ENCODE results near the gene PDZD2. TPM values are rescaled to one million over a fixed set of nuclear protein-coding genes. Genes with fewer than 3 reads are reported as not detected.

PDZD2 gene
- total and polyA plus RNA-seq, 2 donors (not counting 3 experiments of a cell fraction or from before 2014, with no cell fraction given): 0.66 to 6.9 TPM

- no TSS peak for BruUV-seq (replicated peaks)
- no peaks in the 10 kb centered on the region for H3K9me1 ChIP-seq (replicated peaks; ENCODE audit: control insufficient read depth, extremely low read depth, insufficient read depth, low read length)
- H3K27ac ChIP-seq (ENCODE audit: insufficient read depth, low read depth, low read length): no peak overlapping the region
- no peaks in the 10 kb centered on the region for H3K27me3 ChIP-seq (ENCODE audit: control insufficient read depth in 2 of 2, insufficient read depth in 2 of 2, low read length in 2 of 2)
- peaks cover 3 to 12% of the 10 kb centered on the region in 2 experiments for H3K36me3 ChIP-seq (ENCODE audit: control insufficient read depth in 2 of 2, extremely low read depth in 1 of 2, insufficient read depth in 2 of 2, low read length in 2 of 2)
- no peaks in the 10 kb centered on the region for H3K9me3 ChIP-seq (replicated peaks; ENCODE audit: control insufficient read depth, insufficient read depth, low read length)
- DNase-seq (ENCODE audit: low read depth, low spot score) (no peak), FAIRE-seq (no peak)
- TF ChIP-seq MAX (IDR thresholded peaks at IDR 0.05; ENCODE audit: insufficient read depth, insufficient read length): no peak
- TF ChIP-seq FOS (IDR thresholded peaks at IDR 0.05; ENCODE audit: borderline replicate concordance, insufficient read depth, low read length): no peak
- TF ChIP-seq MYC (IDR thresholded peaks at IDR 0.05; ENCODE audit: low read depth, low read length): no peak
- no peak for TF ChIP-seq POLR2AphosphoS5 (IDR thresholded peaks at IDR 0.05; ENCODE audit: insufficient read depth, low read depth, low read length)
- TF ChIP-seq EZH2 (IDR thresholded peaks at IDR 0.05; ENCODE audit: borderline replicate concordance, low read depth, low read length, severe bottlenecking): no peak
- intact Hi-C loops (cut with micrococcal nuclease) (no loop called here), dilution Hi-C loops (cut with MboI; ENCODE audit: extremely low pct_ligation_motif_present, low sequenced_read_pairs) (no loop called here)
- peaks cover 68% of the 10 kb centered on the region for H3K79me2 ChIP-seq (ENCODE audit: control insufficient read depth, insufficient read depth, low read length)
- H3K4me1 ChIP-seq (ENCODE audit: control insufficient read depth, extremely low read depth, insufficient read depth, low read length): no peaks in the 10 kb centered on the region
- H4K20me1 ChIP-seq (replicated peaks; ENCODE audit: control insufficient read depth, extremely low read depth, insufficient read depth, low read length): peaks cover 11% of the 10 kb centered on the region
- H3K4me3 ChIP-seq (replicated peaks in 1 of 3; ENCODE audit: insufficient read depth in 1 of 3, low read depth in 1 of 3, low read length in 3 of 3): no peak overlapping the region
- H3K9ac ChIP-seq (replicated peaks; ENCODE audit: extremely low read depth, insufficient read depth, low read length): no peak overlapping the region
- ChIA-PET CTCF (interaction anchor here (1.1 to 1.6 kb wide), 2 partner anchors 8 to 13 kb away, joined by 4 to 6 read pairs; no protein-coding TSS in a partner anchor), POLR2A (no interaction called here)
- H2AFZ ChIP-seq (ENCODE audit: low read depth, low read length): no peak overlapping the region
- no peak overlapping the region for H3K4me2 ChIP-seq (ENCODE audit: insufficient read depth, low read length)
Observed at GRCh38 chr5:32127711-32128110, 488.8 kb downstream of the PDZD2 start.

- POLR2A ChIA-PET: no interaction called here
- Histone ChIP-seq H3K9me1 (replicated peaks; ENCODE audit: control insufficient read depth, extremely low read depth, insufficient read depth, low read length) (no peaks in the 10 kb centered on the region), H2AFZ (ENCODE audit: low read depth, low read length) (no peak overlapping the region), H3K4me2 (ENCODE audit: insufficient read depth, low read length) (no peak overlapping the region), H3K9ac (replicated peaks; ENCODE audit: extremely low read depth, insufficient read depth, low read length) (no peak overlapping the region), H3K4me3 (replicated peaks in 1 of 3; ENCODE audit: insufficient read depth in 1 of 3, low read depth in 1 of 3, low read length in 3 of 3) (no peak overlapping the region), H3K27ac (ENCODE audit: insufficient read depth, low read depth, low read length) (no peak overlapping the region), H4K20me1 (replicated peaks; ENCODE audit: control insufficient read depth, extremely low read depth, insufficient read depth, low read length) (peaks cover 11% of the 10 kb centered on the region), H3K79me2 (ENCODE audit: control insufficient read depth, insufficient read depth, low read length) (peaks cover 67% of the 10 kb centered on the region), H3K4me1 (ENCODE audit: control insufficient read depth, extremely low read depth, insufficient read depth, low read length) (no peaks in the 10 kb centered on the region), H3K27me3 (ENCODE audit: control insufficient read depth in 2 of 2, insufficient read depth in 2 of 2, low read length in 2 of 2) (no peaks in the 10 kb centered on the region), H3K9me3 (replicated peaks; ENCODE audit: control insufficient read depth, insufficient read depth, low read length) (no peaks in the 10 kb centered on the region), H3K36me3 (ENCODE audit: control insufficient read depth in 2 of 2, extremely low read depth in 1 of 2, insufficient read depth in 2 of 2, low read length in 2 of 2) (peaks cover 3 to 11% of the 10 kb centered on the region in 2 experiments)
- intact Hi-C loops (cut with micrococcal nuclease): no loop called here
- CTCF ChIA-PET: interaction anchor here (0.9 kb wide), 1 partner anchor 8 kb away, joined by 3 read pairs; no protein-coding TSS in a partner anchor
- dilution Hi-C loops (cut with MboI; ENCODE audit: extremely low pct_ligation_motif_present, low sequenced_read_pairs): no loop called here
- DNase-seq (ENCODE audit: low read depth, low spot score): no peak
- FAIRE-seq: no peak
- no TSS peak for BruUV-seq (replicated peaks)
- TF ChIP-seq POLR2A (IDR thresholded peaks at IDR 0.05; ENCODE audit: low read depth, low read length): no peak
- no peak for TF ChIP-seq POLR2AphosphoS5 (IDR thresholded peaks at IDR 0.05; ENCODE audit: insufficient read depth, low read depth, low read length)
- TF ChIP-seq MYC (IDR thresholded peaks at IDR 0.05; ENCODE audit: low read depth, low read length): no peak
- no peak for TF ChIP-seq MAX (IDR thresholded peaks at IDR 0.05; ENCODE audit: insufficient read depth, insufficient read length)
- TF ChIP-seq CTCF (IDR thresholded peaks at IDR 0.05; ENCODE audit: extremely low read depth in 1 of 2, insufficient read depth in 1 of 2, low read depth in 1 of 2, low read length in 2 of 2): no peak
- no peak for TF ChIP-seq EZH2 (IDR thresholded peaks at IDR 0.05; ENCODE audit: borderline replicate concordance, low read depth, low read length, severe bottlenecking)
- no peak for TF ChIP-seq JUN (IDR thresholded peaks at IDR 0.05; ENCODE audit: borderline replicate concordance, insufficient read depth, insufficient read length, low read depth)
- TF ChIP-seq FOS (IDR thresholded peaks at IDR 0.05; ENCODE audit: borderline replicate concordance, insufficient read depth, low read length): no peak
- no peak for TF ChIP-seq GATA2 (IDR thresholded peaks at IDR 0.05; ENCODE audit: insufficient read depth, insufficient read length, low read depth, low read length)
Observed at GRCh38 chr5:32129074-32129598, 490.2 kb downstream of the PDZD2 start.

Measured in endothelial cell of umbilical vein (primary cell).